Esophagus (tissue), 2 donors: Measurements from ENCODE around the gene CHML. TPM values are rescaled to one million over a fixed set of nuclear protein-coding genes. Genes with fewer than 3 reads are reported as not detected.

Experiments used
- H3K27ac ChIP-seq, 2 donors: one replicate each; pipeline ENCODE4 v1.5.1; 2013; ENCODE audit warnings: low read depth in 2 of 2, mild to moderate bottlenecking in 2 of 2, inconsistent platforms in 1 of 2, low read length in 1 of 2, moderate library complexity in 1 of 2
- H3K27me3 ChIP-seq, 2 donors: one replicate each; pipeline ENCODE4 v1.6.1; 2013; ENCODE audit warnings: low read length in 2 of 2, control low read depth in 1 of 2, mild to moderate bottlenecking in 1 of 2; ENCODE audit not compliant: insufficient read depth in 2 of 2, control insufficient read depth in 1 of 2
- H3K36me3 ChIP-seq, 2 donors: one replicate each; pipeline ENCODE4 v1.6.1; 2013; ENCODE audit warnings: low read length in 1 of 2; ENCODE audit not compliant: control insufficient read depth in 2 of 2, insufficient read depth in 2 of 2
- H3K4me1 ChIP-seq, 2 donors: one replicate each; pipeline ENCODE4 v1.6.1; 2013; ENCODE audit warnings: low read length in 1 of 2; ENCODE audit not compliant: control insufficient read depth in 2 of 2, insufficient read depth in 2 of 2
- H3K4me3 ChIP-seq, 2 donors: one replicate each; pipeline ENCODE4 v1.5.1; 2013; ENCODE audit warnings: low read length in 2 of 2, mild to moderate bottlenecking in 2 of 2, low read depth in 1 of 2, moderate library complexity in 1 of 2
- H3K9me3 ChIP-seq, 2 donors: one replicate each; pipeline ENCODE4 v1.6.1; 2013; ENCODE audit warnings: mild to moderate bottlenecking in 2 of 2, low read depth in 1 of 2, low read length in 1 of 2, moderate library complexity in 1 of 2; ENCODE audit not compliant: control insufficient read depth in 2 of 2, insufficient read depth in 1 of 2
- WGBS, 2 donors: extraction: QIAGEN DNeasy Blood & Tissue Kit; methylation state at CpG; one replicate each; pipeline ENCODE4 v1.1.7; 2013; 5-methylcytosine and 5-hydroxymethylcytosine counted together
- polyA plus RNA-seq, 2 donors: library from polyadenylated mRNA; stranded (reverse); fragments of 200-250 nt; gene quantifications; one replicate each; pipeline ENCODE4 v1.2.3, GENCODE V29; 2013
- donor health status: healthy with polysubstance abuse.
- donor health status: Bipolar disorder and iron deficiency.

The CHML gene
- polyA plus RNA-seq, 2 donors: 1.3 to 1.6 TPM

DNA sequence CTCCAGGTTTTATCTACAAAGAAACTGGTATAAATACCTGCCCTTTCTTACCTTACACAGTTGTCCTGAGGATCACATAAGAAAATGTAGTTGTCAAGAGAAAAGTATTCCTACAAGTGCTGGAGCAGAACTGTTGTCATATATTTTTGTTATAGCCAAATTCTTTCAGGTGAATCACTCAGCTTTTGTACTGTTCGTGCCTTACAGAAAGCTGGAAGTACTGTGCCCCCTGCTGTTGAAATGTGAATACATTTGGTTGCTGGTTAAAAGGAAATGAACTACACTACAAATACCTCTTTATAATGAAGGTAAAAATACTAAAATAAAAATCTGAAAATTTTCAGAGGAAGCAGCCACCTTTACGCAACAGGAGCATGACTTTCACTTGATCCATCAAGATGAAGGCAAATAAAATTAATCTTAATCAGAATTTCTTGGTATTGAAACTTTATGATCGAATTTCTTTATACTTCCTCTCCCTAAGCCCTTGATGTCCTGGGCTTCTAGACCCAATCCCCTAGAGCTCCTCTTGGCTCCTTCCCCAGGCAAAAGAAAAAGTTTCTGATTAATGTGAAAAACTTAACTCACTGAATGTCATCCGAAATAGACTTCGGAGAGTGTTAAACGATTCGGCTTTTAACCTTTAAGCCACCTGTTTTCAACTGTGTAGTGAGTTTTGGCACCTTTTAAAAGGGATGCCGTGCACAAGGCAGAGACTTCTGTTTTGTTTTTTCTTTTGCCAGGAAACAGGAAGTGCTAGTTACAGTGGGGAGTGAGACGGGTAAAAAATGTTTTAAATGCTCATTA, 12.5 kb downstream of the CHML start:
- Histone ChIP-seq H3K27me3 (no peaks in the 10 kb centered on the region), H3K36me3 (no peaks in the 10 kb centered on the region), H3K27ac (no peak overlapping the region), H3K9me3 (no peaks in the 10 kb centered on the region), H3K4me3 (no peak overlapping the region), H3K4me1 (no peaks in the 10 kb centered on the region)
- WGBS, 2 donors: 23 to 41% methylated on average over 9 of the region's 9 CpGs

GRCh38 chr1:241624935-241625334, 15.2 kb downstream of the CHML start:
- H3K27me3 ChIP-seq: no peaks in the 10 kb centered on the region
- no peaks in the 10 kb centered on the region for H3K4me1 ChIP-seq
- no peaks in the 10 kb centered on the region for H3K9me3 ChIP-seq
- H3K4me3 ChIP-seq: no peak overlapping the region
- no peak overlapping the region for H3K27ac ChIP-seq
- WGBS, 2 donors: 79 to 81% methylated on average over 2 of the region's 2 CpGs
- no peaks in the 10 kb centered on the region for H3K36me3 ChIP-seq

GRCh38 chr1:241622669-241623068, 17.5 kb downstream of the CHML start:
- H3K4me1 ChIP-seq: no peaks in the 10 kb centered on the region
- H3K4me3 ChIP-seq: no peak overlapping the region
- H3K27ac ChIP-seq: no peak overlapping the region
- no peaks in the 10 kb centered on the region for H3K27me3 ChIP-seq
- no peaks in the 10 kb centered on the region for H3K36me3 ChIP-seq
- 68 to 77% methylated on average over 5 of the region's 5 CpGs for WGBS, 2 donors
- no peaks in the 10 kb centered on the region for H3K9me3 ChIP-seq

GRCh38 chr1:241617426-241617825, 22.7 kb downstream of the CHML start:
- no peaks in the 10 kb centered on the region for H3K4me1 ChIP-seq
- H3K9me3 ChIP-seq: no peaks in the 10 kb centered on the region
- no peaks in the 10 kb centered on the region for H3K27me3 ChIP-seq
- WGBS, 2 donors: 93 to 94% methylated on average over 7 of the region's 7 CpGs
- no peaks in the 10 kb centered on the region for H3K36me3 ChIP-seq
- H3K4me3 ChIP-seq: no peak overlapping the region
- H3K27ac ChIP-seq: no peak overlapping the region

- no peak overlapping the region for H3K27ac ChIP-seq
- no peak overlapping the region for H3K4me3 ChIP-seq
- no peaks in the 10 kb centered on the region for H3K36me3 ChIP-seq
- H3K9me3 ChIP-seq: no peaks in the 10 kb centered on the region
- WGBS, 2 donors: 69 to 87% methylated on average over 8 of the region's 8 CpGs
- H3K4me1 ChIP-seq: no peaks in the 10 kb centered on the region
- no peaks in the 10 kb centered on the region for H3K27me3 ChIP-seq
Observed at GRCh38 chr1:241615043-241615974, 24.9 kb downstream of the CHML start.

DNA sequence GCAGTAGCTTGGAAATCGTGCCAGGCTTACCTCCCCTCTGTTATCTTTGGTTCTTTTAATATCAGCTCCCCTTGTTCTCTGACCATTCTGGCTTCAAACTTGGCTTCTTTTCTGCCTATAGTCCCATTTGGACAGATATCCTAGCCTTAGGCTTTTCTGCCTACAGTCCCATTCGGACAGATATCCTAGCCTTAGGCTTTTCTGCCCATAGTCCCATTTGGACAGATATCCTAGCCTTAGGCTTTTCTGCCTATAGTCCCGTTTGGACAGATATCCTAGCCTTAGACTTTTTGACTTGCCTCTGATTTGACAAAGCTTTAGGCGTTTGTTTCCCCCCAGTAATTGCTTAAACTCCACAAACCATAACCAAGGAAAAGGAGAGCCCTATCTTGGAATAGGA, 25.6 kb downstream of the CHML start:
- Histone ChIP-seq H3K4me3 (no peak overlapping the region), H3K4me1 (no peaks in the 10 kb centered on the region), H3K9me3 (no peaks in the 10 kb centered on the region), H3K27me3 (no peaks in the 10 kb centered on the region), H3K36me3 (no peaks in the 10 kb centered on the region), H3K27ac (no peak overlapping the region)
- WGBS, 2 donors: 73 to 77% methylated on average over 4 of the region's 4 CpGs

DNA sequence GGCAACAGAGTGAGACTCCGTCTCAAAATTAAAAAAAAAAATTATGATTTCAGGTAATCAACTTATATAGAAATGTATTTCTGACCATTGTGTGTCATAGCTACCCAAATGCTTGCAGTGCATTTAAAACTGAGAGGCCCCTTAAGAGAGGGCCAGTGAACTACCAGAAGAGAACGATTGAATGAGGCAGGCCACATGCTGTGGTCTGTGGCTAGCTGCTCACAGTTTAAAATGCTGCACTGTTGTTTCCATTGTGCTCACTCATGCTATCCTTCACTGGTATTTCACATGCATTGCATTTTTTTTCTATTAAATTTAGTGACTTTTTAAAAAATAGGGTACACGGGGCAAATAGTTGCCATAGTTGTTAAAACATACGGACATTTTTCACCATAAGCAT, 26.0 kb downstream of the CHML start:
- WGBS, 2 donors: 90% methylated on average over 4 of the region's 4 CpGs
- H3K36me3 ChIP-seq: no peaks in the 10 kb centered on the region
- no peaks in the 10 kb centered on the region for H3K9me3 ChIP-seq
- no peak overlapping the region for H3K4me3 ChIP-seq
- H3K4me1 ChIP-seq: no peaks in the 10 kb centered on the region
- H3K27me3 ChIP-seq: no peaks in the 10 kb centered on the region
- H3K27ac ChIP-seq: no peak overlapping the region

DNA sequence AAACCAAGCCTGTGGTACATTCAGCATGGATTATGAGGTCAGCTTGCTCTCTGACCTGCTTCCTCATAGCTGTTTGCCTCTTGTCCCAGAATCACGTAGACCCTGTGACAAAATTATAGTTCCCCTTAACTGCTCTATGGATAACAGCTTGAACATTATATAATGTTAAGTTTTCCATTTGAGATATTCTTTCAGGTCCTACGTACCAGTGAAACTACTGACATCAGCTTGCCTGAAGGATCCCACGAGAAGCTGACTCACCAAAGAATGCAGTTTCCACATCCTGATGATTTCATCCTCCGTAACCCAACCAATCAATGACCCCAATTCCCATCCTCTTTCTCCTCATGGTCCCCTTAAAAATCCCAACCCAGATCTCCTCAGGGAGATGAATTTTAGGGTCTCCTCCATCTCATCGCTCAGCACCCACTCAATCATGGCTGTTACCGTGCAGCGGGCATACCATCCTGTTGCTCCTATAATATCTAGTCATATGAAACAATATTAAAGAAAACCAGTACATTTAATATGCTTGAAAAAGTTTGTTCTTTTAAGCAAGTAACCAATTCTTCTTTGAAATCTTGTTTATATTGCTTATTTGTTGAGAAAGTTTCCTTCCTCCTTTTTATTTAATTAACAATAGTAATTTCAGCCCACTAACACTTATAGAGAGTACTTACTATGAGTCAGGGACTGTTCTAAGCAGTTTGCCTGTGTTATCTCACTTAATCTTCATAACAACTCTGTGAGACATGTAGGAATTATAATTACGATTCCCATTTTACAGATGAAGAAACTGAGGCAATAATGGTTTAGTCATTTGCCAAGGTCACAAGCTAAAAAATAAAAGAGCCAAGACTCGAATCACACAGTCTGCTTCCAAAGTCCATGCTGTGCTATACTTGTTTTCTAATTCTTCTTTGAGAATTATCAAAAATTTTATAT, 27.4 kb downstream of the CHML start:
- Histone ChIP-seq H3K4me1 (no peaks in the 10 kb centered on the region), H3K27me3 (no peaks in the 10 kb centered on the region), H3K27ac (no peak overlapping the region), H3K9me3 (no peaks in the 10 kb centered on the region), H3K4me3 (no peak overlapping the region), H3K36me3 (no peaks in the 10 kb centered on the region)
- 72 to 77% methylated on average over 9 of the region's 9 CpGs for WGBS, 2 donors

DNA sequence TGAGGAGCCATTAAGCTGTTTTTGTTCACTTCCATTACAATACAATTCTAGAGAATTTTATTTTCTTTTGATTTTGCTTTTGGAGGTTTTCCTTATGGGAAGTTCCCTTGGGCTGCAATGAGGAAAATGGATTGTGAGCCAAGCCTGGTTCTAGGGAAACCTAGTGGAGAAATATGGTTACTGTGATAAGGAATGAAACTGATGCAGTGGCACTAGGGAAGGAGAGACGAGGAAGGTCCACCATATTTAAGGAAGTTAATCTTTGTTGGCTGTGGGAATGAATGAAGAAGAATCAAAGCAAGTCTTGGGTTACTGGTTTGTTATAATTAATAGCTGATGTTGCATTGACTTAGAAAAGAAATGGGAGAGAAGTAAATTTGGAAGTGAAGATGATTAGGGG, 28.4 kb downstream of the CHML start:
- no peaks in the 10 kb centered on the region for H3K9me3 ChIP-seq
- H3K4me3 ChIP-seq: no peak overlapping the region
- H3K36me3 ChIP-seq: no peaks in the 10 kb centered on the region
- 87% methylated on average over 1 of the region's 1 CpG for WGBS, 2 donors
- no peak overlapping the region for H3K27ac ChIP-seq
- no peaks in the 10 kb centered on the region for H3K27me3 ChIP-seq
- H3K4me1 ChIP-seq: no peaks in the 10 kb centered on the region
